ACC112 (cell line): ENCODE results near the gene NEK3.
A peak's percentile ranks its signal among the peaks of the same experiment; 100 is the strongest.
"Not testable (repeated sequence)": the region's sequence is repeated elsewhere in the genome, so short reads cannot be mapped to it uniquely, and the experiment has no call there.

Experiments
- H2AFZ ChIP-seq: fragments of 200-600 bp; sonication (generic); one replicate; pipeline ENCODE4 v1.6.0; 2017; ENCODE audit warnings: antibody characterized with exemption, low read length; ENCODE audit not compliant: unreplicated experiment
- H3K27ac ChIP-seq: fragments of 200-600 bp; sonication (generic); 2 replicates; pipeline ENCODE4 v1.5.1; 2014; ENCODE audit warnings: low read depth, mild to moderate bottlenecking, antibody characterized with exemption, low read length, moderate library complexity
- H3K27me3 ChIP-seq: fragments of 200-600 bp; sonication (generic); 2 replicates; pipeline ENCODE4 v1.6.1; 2014; ENCODE audit warnings: mild to moderate bottlenecking, antibody characterized with exemption, low read length, moderate library complexity, mixed read lengths; ENCODE audit not compliant: insufficient read depth
- H3K36me3 ChIP-seq: fragments of 200-600 bp; sonication (generic); 2 replicates; pipeline ENCODE4 v1.6.1; 2016; ENCODE audit warnings: mild to moderate bottlenecking, antibody characterized with exemption, low read length, moderate library complexity, mixed read lengths; ENCODE audit not compliant: insufficient read depth
- H3K4me1 ChIP-seq: fragments of 200-600 bp; sonication (generic); one replicate; pipeline ENCODE4 v1.6.1; 2016; ENCODE audit warnings: low read length, mixed read lengths; ENCODE audit not compliant: insufficient read depth, unreplicated experiment, control insufficient read depth
- H3K4me3 ChIP-seq: fragments of 200-600 bp; sonication (generic); 2 replicates; pipeline ENCODE4 v1.5.1; 2014; ENCODE audit warnings: mild to moderate bottlenecking, low read depth, low read length
- H3K79me2 ChIP-seq: fragments of 200-600 bp; sonication (generic); one replicate; pipeline ENCODE4 v1.6.0; 2016; ENCODE audit warnings: low read length; ENCODE audit not compliant: control insufficient read depth, unreplicated experiment, insufficient read depth

The NEK3 gene

GRCh38 chr13:52193587-52194183, 34.3 kb upstream of the NEK3 start:
- Histone ChIP-seq H3K4me3 (peak overlapping the region; percentile 99), H3K79me2 (peaks cover 16% of the 10 kb centered on the region), H2AFZ (peak overlapping the region; percentile 99), H3K27ac (peak overlapping the region; percentile 60; the same call in 1 of the 2 replicates)
- H3K4me1 ChIP-seq, H3K36me3 ChIP-seq, H3K27me3 ChIP-seq: not testable (repeated sequence)

- not testable (repeated sequence) for H3K4me1 ChIP-seq, H2AFZ ChIP-seq, H3K27me3 ChIP-seq, H3K36me3 ChIP-seq, H3K4me3 ChIP-seq, H3K79me2 ChIP-seq
- H3K27ac ChIP-seq = peak overlapping the region; percentile 60
Observed at GRCh38 chr13:52187424-52188187, 28.2 kb upstream of the NEK3 start.

DNA sequence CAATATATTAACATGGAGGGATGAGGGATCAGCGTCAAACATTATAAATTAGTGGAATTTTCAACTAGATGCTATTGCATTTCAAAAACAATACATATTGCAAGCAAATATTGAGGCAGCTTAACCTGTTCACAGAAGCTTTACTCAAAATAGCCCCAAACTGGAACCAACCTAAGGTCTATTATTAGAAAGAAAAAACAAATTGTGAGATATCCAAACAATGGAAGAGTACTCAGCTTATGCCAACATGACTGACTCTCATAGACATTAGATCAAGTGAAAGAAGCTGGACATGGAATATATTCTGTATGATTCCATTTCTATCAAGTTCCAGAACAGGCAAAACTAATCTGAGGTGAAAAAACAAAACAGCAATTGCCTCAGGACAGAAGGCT, 27.6 kb upstream of the NEK3 start:
- peaks cover 8% of the 10 kb centered on the region for H3K79me2 ChIP-seq
- H3K4me3 ChIP-seq = no peak overlapping the region
- H3K27me3 ChIP-seq = no peaks in the 10 kb centered on the region
- no peak overlapping the region for H2AFZ ChIP-seq
- peak overlapping the region; percentile 60 for H3K27ac ChIP-seq
- no peaks in the 10 kb centered on the region for H3K36me3 ChIP-seq
- peaks cover 9% of the 10 kb centered on the region for H3K4me1 ChIP-seq

- not testable (repeated sequence) for H3K36me3 ChIP-seq, H2AFZ ChIP-seq, H3K4me3 ChIP-seq, H3K27ac ChIP-seq, H3K4me1 ChIP-seq, H3K27me3 ChIP-seq, H3K79me2 ChIP-seq
Observed at GRCh38 chr13:52181316-52181954, 22.0 kb upstream of the NEK3 start.

DNA sequence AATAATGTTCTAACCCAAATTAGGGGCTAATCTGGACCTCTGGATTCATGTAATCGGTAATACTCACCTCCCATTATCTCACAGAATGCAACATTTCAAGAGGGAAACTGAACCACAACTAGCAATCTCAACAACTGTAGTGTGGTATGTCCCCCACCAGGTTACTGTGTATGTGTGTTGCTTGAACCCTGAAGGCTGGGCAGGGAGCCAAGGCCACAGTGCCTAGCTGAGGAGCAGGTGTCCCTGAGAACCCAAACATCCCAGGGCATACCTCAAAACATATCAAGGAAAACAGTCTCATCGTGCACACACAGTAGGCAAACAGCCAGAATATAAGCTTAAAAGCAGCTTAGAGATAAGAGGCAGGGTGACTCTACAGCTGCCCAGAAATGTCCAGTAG, 20.5 kb upstream of the NEK3 start:
- no peaks in the 10 kb centered on the region; the same call in 1 of the 2 replicates for H3K36me3 ChIP-seq
- H3K27ac ChIP-seq = no peak overlapping the region
- H2AFZ ChIP-seq = no peak overlapping the region
- no peaks in the 10 kb centered on the region for H3K4me1 ChIP-seq
- H3K4me3 ChIP-seq = no peak overlapping the region
- H3K27me3 ChIP-seq = no peaks in the 10 kb centered on the region
- no peaks in the 10 kb centered on the region for H3K79me2 ChIP-seq

DNA sequence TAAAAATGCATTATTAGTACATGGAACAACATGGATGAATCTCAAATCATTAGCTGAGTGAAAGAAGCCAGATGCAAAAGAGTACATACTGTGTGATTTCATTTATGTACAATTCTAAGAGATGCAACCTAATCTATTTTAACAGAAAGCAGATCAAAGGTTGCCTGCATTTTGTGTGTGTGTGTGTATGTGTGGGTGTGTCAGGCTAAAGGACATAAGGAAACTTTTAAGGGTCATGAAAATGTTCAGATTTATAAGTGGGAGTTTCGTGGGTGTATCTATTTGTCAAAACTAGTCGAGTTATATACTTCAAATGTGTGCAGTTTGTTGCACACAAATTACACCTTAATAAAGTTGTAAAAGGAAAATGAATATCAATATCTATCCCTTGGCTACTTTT, 17.9 kb upstream of the NEK3 start:
- Histone ChIP-seq H3K27ac (no peak overlapping the region), H3K4me3 (no peak overlapping the region), H3K27me3 (no peaks in the 10 kb centered on the region), H3K36me3 (no peaks in the 10 kb centered on the region; the same call in 1 of the 2 replicates), H3K4me1 (no peaks in the 10 kb centered on the region), H2AFZ (no peak overlapping the region), H3K79me2 (no peaks in the 10 kb centered on the region)

- not testable (repeated sequence) for H3K36me3 ChIP-seq, H3K27ac ChIP-seq, H3K27me3 ChIP-seq
Observed at GRCh38 chr13:52173970-52174369, 14.6 kb upstream of the NEK3 start.

GRCh38 chr13:52173373-52173772, 14.0 kb upstream of the NEK3 start:
- no peak overlapping the region for H3K4me3 ChIP-seq
- H3K4me1 ChIP-seq = no peaks in the 10 kb centered on the region
- no peak overlapping the region for H2AFZ ChIP-seq
- no peaks in the 10 kb centered on the region for H3K27me3 ChIP-seq
- no peaks in the 10 kb centered on the region for H3K79me2 ChIP-seq
- peaks cover 4% of the 10 kb centered on the region; the same call in 1 of the 2 replicates for H3K36me3 ChIP-seq
- H3K27ac ChIP-seq = no peak overlapping the region

More at GRCh38 chr13:52173970-52174369, 14.6 kb upstream of the NEK3 start:
- H3K4me1 ChIP-seq, H2AFZ ChIP-seq, H3K4me3 ChIP-seq, H3K79me2 ChIP-seq: not testable (repeated sequence)

GRCh38 chr13:52171686-52172085, 12.3 kb upstream of the NEK3 start:
- H3K27ac ChIP-seq, H3K27me3 ChIP-seq, H3K4me3 ChIP-seq, H3K79me2 ChIP-seq, H3K4me1 ChIP-seq, H3K36me3 ChIP-seq, H2AFZ ChIP-seq: not testable (repeated sequence)

DNA sequence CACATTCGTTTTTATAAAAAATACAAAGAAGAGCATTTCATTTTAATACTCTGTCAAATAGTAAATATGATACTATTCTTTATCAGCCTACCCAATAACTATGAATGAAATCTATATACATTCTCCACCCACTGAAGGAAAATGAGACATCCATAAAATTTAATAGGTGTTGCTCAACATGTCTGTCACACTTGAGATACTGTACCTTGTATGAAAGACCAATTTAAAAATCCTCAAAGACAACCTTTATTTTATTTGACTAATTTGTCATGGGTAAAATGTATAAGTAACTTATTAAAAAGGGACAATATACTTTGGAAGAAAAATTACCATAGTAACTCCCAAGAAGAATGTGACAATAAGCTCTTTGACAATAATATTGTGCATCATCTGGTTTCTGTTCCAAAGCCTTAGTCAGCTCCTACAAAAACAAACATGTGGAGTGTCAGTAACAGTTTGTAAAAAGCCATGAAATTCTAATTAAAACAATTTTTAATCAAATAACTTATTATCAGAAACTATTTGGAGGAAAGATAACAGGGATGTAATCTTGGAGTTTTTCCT, 11.5 kb upstream of the NEK3 start:
- not testable (repeated sequence) for H3K36me3 ChIP-seq, H2AFZ ChIP-seq, H3K79me2 ChIP-seq, H3K4me3 ChIP-seq, H3K27me3 ChIP-seq, H3K4me1 ChIP-seq, H3K27ac ChIP-seq
